GM19324 (cell line): ENCODE measurements around the gene UTF1.
"Not testable (repeated sequence)": the region's sequence is repeated elsewhere in the genome, so short reads cannot be mapped to it uniquely, and the experiment has no call there.

Experiments
- ATAC-seq: cut with Tn5 transposase; IDR thresholded peaks from one replicate; pipeline ENCODE4 v1.9.1; 2021; ENCODE audit warnings: mild to moderate bottlenecking, moderate library complexity; ENCODE audit not compliant: unreplicated experiment, low FRiP score

Gene UTF1

DNA sequence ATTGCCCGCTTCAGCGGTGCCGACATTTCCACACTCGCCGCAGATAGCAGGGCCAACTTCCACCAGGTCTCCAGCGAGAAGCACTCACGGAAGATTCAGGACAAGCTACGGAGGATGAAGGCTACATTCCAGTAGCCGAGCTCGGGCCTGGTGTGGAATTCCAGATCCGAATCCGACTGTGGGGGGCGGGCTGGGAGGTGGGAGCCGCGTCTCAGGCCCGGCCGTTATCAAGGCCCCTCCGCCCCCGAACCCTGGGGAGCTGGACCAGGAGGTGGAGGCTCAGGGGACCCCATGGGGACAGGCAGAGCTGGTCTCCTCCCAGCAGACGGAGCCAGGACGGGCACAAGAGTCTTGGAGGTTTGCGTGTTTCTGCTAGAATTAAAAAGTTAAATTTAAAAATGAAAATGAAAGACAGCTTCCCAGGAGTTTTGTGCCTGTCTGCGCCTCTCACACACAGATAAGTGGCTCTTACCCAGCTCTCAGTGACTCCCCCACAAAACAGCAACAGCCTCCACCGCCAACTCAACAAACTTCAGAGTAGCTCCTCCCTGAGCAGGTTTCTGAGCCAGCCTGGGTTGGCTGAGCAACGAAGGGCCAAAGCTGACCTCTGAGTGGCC, 5.2 kb upstream of the UTF1 start:
- no peak for ATAC-seq

DNA sequence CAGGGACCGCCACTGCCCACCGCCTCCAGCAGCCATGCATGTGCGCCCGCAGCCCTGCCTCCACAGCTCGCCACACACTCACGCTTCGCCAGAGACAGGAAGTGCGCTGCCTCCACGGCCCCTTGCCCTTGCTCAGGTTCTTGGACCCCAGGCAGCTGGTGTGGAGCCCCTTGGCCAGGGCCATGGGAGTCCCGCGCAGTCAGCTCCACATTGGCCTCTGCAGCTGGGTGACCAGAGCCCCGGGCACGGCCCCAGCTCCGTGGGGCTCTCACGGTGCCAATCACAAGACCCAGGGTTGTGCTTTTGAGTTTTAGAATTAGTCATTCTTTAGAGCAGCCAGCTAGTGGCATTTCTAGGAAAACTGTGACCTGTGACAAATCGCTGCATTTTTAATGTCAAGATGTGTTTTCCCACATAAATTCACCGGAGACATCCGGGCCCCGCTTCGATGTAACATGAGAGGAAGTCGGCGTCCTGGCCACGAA, 4.3 kb upstream of the UTF1 start:
- ATAC-seq = no peak

- no peak for ATAC-seq
These were observed 3.7 kb upstream of the UTF1 start for GRCh38 chr10:133226251-133226808.

- ATAC-seq = no peak
These were observed 2.8 kb upstream of the UTF1 start for GRCh38 chr10:133227256-133227655.

DNA sequence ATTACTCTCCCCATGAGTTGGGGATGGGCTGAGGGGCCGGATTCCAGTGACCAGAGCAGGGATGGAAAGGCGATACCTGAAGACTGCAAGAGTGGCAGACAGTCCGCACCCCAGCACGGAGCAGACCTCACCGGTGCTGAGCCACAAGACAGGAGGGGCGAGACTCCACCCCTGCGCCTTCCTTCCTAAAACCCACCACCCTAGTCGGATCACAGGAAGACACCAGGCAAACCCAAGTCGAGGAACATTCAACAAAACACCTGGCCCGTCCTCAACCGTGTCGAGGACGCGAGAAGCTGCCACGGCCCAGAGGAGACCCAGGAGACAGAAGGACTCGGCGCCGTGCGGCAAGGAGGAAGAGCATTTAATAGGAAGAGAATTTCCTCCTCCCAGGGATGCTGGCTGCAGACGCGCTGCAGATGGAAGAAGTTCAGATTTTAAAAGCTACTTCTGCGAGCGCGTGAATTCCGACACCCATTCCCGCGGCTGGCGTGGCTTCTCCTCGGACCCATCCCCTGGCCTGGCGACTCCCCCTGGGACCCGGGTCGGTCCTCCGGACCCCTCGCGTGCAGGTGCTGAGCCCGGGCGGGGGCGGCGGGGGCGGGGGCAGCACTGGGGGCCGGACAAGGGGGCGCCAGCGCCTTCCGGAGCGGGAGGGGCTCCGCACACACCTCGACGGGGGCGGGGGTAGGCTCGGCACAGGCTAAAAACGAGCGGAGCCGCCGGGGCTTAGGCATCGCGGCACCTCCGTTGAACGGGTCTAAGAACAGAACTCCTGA, 563 bp upstream of the UTF1 start:
- no peak for ATAC-seq

DNA sequence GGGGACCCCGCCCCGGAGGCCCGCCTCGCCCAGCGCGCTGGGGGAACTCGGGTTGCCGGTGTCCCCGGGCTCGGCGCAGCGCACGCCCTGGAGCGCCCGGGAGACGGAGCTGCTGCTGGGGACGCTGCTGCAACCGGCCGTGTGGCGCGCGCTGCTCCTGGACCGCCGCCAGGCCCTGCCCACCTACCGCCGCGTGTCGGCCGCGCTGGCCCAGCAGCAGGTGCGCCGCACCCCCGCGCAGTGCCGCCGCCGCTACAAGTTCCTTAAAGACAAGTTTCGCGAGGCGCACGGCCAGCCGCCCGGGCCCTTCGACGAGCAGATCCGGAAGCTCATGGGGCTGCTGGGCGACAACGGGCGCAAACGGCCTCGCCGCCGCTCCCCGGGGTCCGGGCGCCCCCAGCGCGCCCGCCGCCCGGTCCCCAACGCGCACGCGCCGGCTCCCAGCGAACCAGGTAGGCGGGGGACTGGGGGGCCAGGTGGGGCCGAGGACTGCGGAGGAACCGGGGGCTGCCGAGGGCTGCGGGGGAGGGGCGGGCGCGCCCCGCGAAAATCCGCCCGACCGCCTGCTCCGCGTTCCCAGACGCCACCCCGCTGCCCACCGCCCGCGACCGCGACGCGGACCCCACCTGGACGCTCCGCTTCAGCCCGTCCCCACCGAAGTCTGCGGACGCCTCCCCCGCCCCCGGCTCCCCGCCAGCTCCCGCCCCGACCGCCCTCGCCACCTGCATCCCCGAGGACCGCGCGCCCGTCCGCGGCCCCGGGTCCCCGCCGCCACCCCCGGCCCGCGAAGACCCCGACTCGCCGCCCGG, 574 bp downstream of the UTF1 start:
- ATAC-seq = no peak

GRCh38 chr10:133231244-133231945, 1.4 kb downstream of the UTF1 start:
- no peak for ATAC-seq

- ATAC-seq = no peak
These were observed 2.0 kb downstream of the UTF1 start for GRCh38 chr10:133231946-133232574.

- not testable (repeated sequence) for ATAC-seq
These were observed 4.8 kb downstream of the UTF1 start for GRCh38 chr10:133234796-133235195.

- no peak for ATAC-seq
These were observed 5.3 kb downstream of the UTF1 start for GRCh38 chr10:133235265-133235855.

GRCh38 chr10:133235932-133236331, 5.9 kb downstream of the UTF1 start:
- no peak for ATAC-seq

DNA sequence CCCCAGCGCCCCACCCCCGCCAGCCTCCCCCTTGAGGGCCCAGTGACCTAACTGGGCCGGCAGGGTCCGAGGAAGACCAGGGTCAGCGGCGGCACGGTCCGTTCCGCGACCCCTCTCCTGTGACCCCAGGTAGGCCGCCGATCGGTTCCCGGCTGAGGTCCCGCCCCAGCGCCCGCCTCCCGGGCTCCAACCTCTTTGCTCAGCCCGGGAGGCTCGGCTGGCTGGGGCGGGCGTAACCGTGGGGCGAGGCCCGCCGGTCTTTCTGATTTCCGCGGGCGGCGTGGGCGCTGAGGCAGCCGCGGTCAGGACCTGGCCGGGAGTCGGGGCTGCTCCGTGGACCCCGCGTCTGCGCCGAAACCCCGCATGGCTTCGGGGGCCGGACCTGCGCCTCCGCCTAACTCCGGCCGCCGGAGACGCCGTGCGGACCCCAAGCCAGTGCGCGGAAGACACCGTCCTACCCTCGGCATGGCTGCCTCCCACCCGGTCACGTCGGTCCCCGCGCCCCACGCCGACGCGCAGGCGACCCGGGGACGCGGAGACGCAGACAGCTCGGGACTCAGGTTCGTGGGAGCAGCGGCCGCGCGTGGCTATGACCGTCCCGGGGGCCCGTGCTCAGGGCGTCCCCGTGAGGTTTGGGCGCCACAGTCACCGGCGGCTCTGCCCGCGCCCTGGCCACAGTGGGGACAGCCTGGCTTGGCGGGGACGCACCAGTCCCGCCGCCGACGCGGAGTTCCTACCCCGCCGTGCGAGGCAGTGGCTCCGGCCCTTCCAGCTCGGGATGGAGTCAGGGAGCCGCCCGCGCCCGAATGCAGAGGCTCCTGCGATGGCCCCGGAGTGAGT, 6.6 kb downstream of the UTF1 start:
- no peak for ATAC-seq

DNA sequence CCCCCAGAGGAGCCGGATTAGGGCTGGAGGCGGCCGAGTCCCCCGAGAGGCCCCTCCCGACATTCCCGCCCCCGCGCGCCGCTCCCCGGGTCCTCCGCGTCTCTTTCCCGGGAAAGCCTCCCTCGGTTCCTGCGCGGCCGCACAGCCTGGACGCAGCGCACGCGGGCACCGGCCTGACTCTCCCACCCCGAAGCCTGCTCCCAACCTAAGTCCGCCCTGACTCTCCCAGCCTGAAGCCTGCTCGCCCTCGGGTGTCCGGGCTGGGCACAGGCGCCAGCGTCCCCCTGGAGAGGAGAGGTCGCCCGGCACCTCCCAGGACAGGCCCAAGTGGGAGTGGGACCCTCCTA, 7.2 kb downstream of the UTF1 start:
- ATAC-seq = no peak

- ATAC-seq = no peak
These were observed 7.8 kb downstream of the UTF1 start, which contains the start of gene VENTX for GRCh38 chr10:133237588-133238465. Gene VENTX, plus strand, starts transcription at chr10:133237855. Its CDS starts 60 bp downstream, at chr10:133237915.

GRCh38 chr10:133238466-133238804, 8.4 kb downstream of the UTF1 start:
- ATAC-seq = no peak

GRCh38 chr10:133239990-133240389, 10.0 kb downstream of the UTF1 start:
- ATAC-seq = no peak

DNA sequence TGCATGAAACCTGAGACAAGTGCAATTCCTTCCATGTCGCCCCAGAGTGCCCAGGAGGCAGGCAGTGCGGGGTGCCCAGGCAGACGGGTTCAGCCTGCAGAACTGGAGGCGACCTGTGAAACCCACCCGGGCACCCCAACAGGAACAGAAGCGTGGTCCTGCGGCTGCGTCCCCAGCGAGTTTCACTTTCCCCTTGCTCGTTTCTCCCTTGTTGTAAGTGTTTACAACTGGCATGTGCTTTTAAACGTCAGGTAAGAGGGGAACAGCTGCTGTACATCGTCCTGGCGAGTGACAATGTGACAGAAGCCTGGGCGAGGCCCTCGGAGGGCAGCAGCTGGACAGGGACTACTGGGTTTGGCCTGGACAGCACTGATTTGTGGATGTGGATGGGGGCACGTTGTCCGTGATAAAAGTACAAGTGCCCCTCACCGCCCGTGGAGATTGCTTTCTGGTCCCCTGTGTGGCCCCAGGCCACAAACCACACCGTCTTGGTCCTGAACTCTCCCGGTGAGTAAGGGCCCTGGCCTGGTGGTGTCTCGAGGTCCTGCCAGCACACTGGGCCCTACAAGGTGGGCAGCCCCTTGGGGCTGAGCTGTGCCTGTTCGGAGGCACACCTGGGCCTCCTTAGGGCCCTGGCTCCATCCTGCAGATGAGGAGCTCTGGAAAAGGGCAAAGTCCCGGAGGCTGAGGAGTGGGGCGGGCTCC, 11.6 kb downstream of the UTF1 start:
- ATAC-seq = no peak
